Thyroid gland (tissue), 4 donors: ENCODE data around the gene ESR1. TPM values are rescaled to one million over a fixed set of nuclear protein-coding genes. Genes with fewer than 3 reads are reported as not detected.

ENCODE experiments used
- DNase-seq, 2 donors: peaks; one replicate each; pipeline ENCODE4 v3.0.0-alpha.2; 2019
- H3K27ac ChIP-seq, 3 donors: fragments of 200-600 bp; sonication (generic); 1 replicate in 2 of 3; 2 replicates in 1 of 3; pipeline ENCODE4 v1.5.1; 2016 to 2019; ENCODE audit warnings: mild to moderate bottlenecking in 1 of 3, moderate library complexity in 1 of 3
- H3K27me3 ChIP-seq: fragments of 200-600 bp; sonication (generic); one replicate; pipeline ENCODE4 v1.5.1; 2019
- H3K36me3 ChIP-seq, 2 donors: fragments of 200-600 bp; sonication (generic); one replicate each; pipeline ENCODE4 v1.5.1; 2016 to 2019
- H3K4me1 ChIP-seq, 2 donors: fragments of 200-600 bp; sonication (generic); one replicate each; pipeline ENCODE4 v1.5.1; 2017 to 2019
- H3K4me3 ChIP-seq, 3 donors: fragments of 200-600 bp; sonication (generic); replicated peaks in 1 of 3; 1 replicate in 2 of 3; 2 replicates in 1 of 3; pipeline ENCODE4 v1.5.1; 2016; ENCODE audit warnings: mild to moderate bottlenecking in 1 of 3
- H3K9me3 ChIP-seq: fragments of 200-600 bp; sonication (generic); one replicate; pipeline ENCODE4 v1.5.1; 2017
- CTCF ChIP-seq, 6 experiments: fragments of 200-600 bp in 3 of 6; fragments of 450-650 bp in 3 of 6; sonication (generic) in 3 of 6; IDR thresholded peaks; one replicate each; pipeline ENCODE4 v1.5.1; 2016 to 2019; ENCODE audit warnings: antibody characterized with exemption in 6 of 6, mild to moderate bottlenecking in 2 of 6, inconsistent platforms in 1 of 6, moderate library complexity in 1 of 6
- POLR2A ChIP-seq, 2 donors: fragments of 450-650 bp; IDR thresholded peaks; one replicate each; pipeline ENCODE4 v1.6.1; 2017; ENCODE audit warnings: antibody characterized with exemption in 2 of 2, mild to moderate bottlenecking in 2 of 2, moderate library complexity in 1 of 2
- WGBS, 2 donors: methylation state at CpG; one replicate each; pipeline ENCODE4 v1.1.5; 2017; 5-methylcytosine and 5-hydroxymethylcytosine counted together
- intact Hi-C: fragments of 100-400 bp; cut with DNase I; formaldehyde crosslinking; loops from one replicate; pipeline ENCODE4 v1.15.1; 2023
- total RNA-seq, 4 donors: library from RNA; depleted of rRNA; stranded (reverse); fragments of >200 nt; gene quantifications; one replicate each; pipeline ENCODE4 v1.2.3, GENCODE V29; 2016

ESR1 gene
- total RNA-seq, 4 donors from 2014 or later: 3.2 to 4.7 (median 3.6) TPM

- WGBS, 2 donors: 71 to 81% methylated on average over 2 of the region's 2 CpGs
- intact Hi-C loops: no loop called here
Measured at GRCh38 chr6:151782560-151782959, 24.9 kb upstream of the ESR1 start.

GRCh38 chr6:151783692-151784091, 23.8 kb upstream of the ESR1 start:
- DNase-seq: no peak
- TF ChIP-seq POLR2A (IDR thresholded peaks at IDR 0.05) (no peak), CTCF (IDR thresholded peaks at IDR 0.05) (no peak)
- Histone ChIP-seq H3K27me3 (no peaks in the 10 kb centered on the region), H3K27ac (no peak overlapping the region), H3K9me3 (no peaks in the 10 kb centered on the region), H3K4me1 (no peaks in the 10 kb centered on the region), H3K4me3 (no peak overlapping the region), H3K36me3 (no peaks in the 10 kb centered on the region)
- intact Hi-C loops: no loop called here
- 85 to 88% methylated on average over 2 of the region's 2 CpGs for WGBS, 2 donors

More at GRCh38 chr6:151782560-151782959, 24.9 kb upstream of the ESR1 start:
- Histone ChIP-seq H3K4me1 (no peaks in the 10 kb centered on the region), H3K36me3 (no peaks in the 10 kb centered on the region), H3K4me3 (no peak overlapping the region), H3K27ac (no peak overlapping the region), H3K27me3 (no peaks in the 10 kb centered on the region), H3K9me3 (no peaks in the 10 kb centered on the region)
- DNase-seq: no peak
- TF ChIP-seq POLR2A (IDR thresholded peaks at IDR 0.05) (no peak), CTCF (IDR thresholded peaks at IDR 0.05) (no peak)

- Histone ChIP-seq H3K27me3 (no peaks in the 10 kb centered on the region), H3K27ac (no peak overlapping the region), H3K4me3 (no peak overlapping the region), H3K4me1 (no peaks in the 10 kb centered on the region), H3K36me3 (no peaks in the 10 kb centered on the region), H3K9me3 (no peaks in the 10 kb centered on the region)
- intact Hi-C loops: no loop called here
- no peak for TF ChIP-seq POLR2A (IDR thresholded peaks at IDR 0.05)
- no peak for TF ChIP-seq CTCF (IDR thresholded peaks at IDR 0.05)
- no peak for DNase-seq
Measured at GRCh38 chr6:151784441-151785214, 22.9 kb upstream of the ESR1 start.

GRCh38 chr6:151796842-151797530, 10.5 kb upstream of the ESR1 start:
- H3K4me1 ChIP-seq: no peaks in the 10 kb centered on the region
- intact Hi-C loops: no loop called here
- TF ChIP-seq POLR2A (IDR thresholded peaks at IDR 0.05) (no peak), CTCF (IDR thresholded peaks at IDR 0.05) (no peak)
- no peaks in the 10 kb centered on the region for H3K9me3 ChIP-seq
- H3K27ac ChIP-seq: no peak overlapping the region
- no peak overlapping the region for H3K4me3 ChIP-seq
- no peaks in the 10 kb centered on the region for H3K27me3 ChIP-seq
- H3K36me3 ChIP-seq: no peaks in the 10 kb centered on the region
- 71 to 79% methylated on average over 5 of the region's 5 CpGs for WGBS, 2 donors
- no peak for DNase-seq

- H3K27me3 ChIP-seq: no peaks in the 10 kb centered on the region
- TF ChIP-seq CTCF (IDR thresholded peaks at IDR 0.05): no peak
- no peak for TF ChIP-seq POLR2A (IDR thresholded peaks at IDR 0.05)
- intact Hi-C loops: no loop called here
- H3K4me3 ChIP-seq: no peak overlapping the region
- no peak for DNase-seq
- 74 to 83% methylated on average over 9 of the region's 9 CpGs for WGBS, 2 donors
- H3K9me3 ChIP-seq: no peaks in the 10 kb centered on the region
- H3K36me3 ChIP-seq: no peaks in the 10 kb centered on the region
- peaks cover 3 to 14% of the 10 kb centered on the region in 2 donors for H3K4me1 ChIP-seq
- no peak overlapping the region for H3K27ac ChIP-seq
Measured at GRCh38 chr6:151803743-151804142, 3.7 kb upstream of the ESR1 start.
